ENCODE results near the gene SLC10A1. TPM values are rescaled to one million over a fixed set of nuclear protein-coding genes. Genes with fewer than 3 reads are reported as not detected.

SLC10A1 gene
- total RNA-seq, 1 donor from 2014 or later, result not detected

- peak; percentile 47 for DNase-seq (ENCODE audit: low read depth)
- TF ChIP-seq CTCF (IDR thresholded peaks at IDR 0.05; ENCODE audit: insufficient read depth, low read length, poor library complexity, severe bottlenecking), result no peak
- H3K4me3 ChIP-seq (ENCODE audit: low read depth, low read length), result peak overlapping the region; percentile 86
- peaks cover 5% of the 10 kb centered on the region for H3K36me3 ChIP-seq (ENCODE audit: control insufficient read depth, insufficient read depth, low read length)
- H3K27me3 ChIP-seq (ENCODE audit: control insufficient read depth, insufficient read depth, low read length), result no peaks in the 10 kb centered on the region
These were observed 29.6 kb downstream of the SLC10A1 start for GRCh38 chr14:69767369-69767999.

- H3K4me3 ChIP-seq (ENCODE audit: low read depth, low read length), result peak within 1 kb of the TSS; percentile 86
- TF ChIP-seq CTCF (IDR thresholded peaks at IDR 0.05; ENCODE audit: insufficient read depth, low read length, poor library complexity, severe bottlenecking), result no peak
- peak; percentile 79 for DNase-seq (ENCODE audit: low read depth)
- no peaks in the 10 kb centered on the region for H3K27me3 ChIP-seq (ENCODE audit: control insufficient read depth, insufficient read depth, low read length)
- peaks cover 5% of the 10 kb centered on the region for H3K36me3 ChIP-seq (ENCODE audit: control insufficient read depth, insufficient read depth, low read length)
These were observed 30.1 kb downstream of the SLC10A1 start, which contains the start of gene SRSF5 for GRCh38 chr14:69766984-69767368. Gene SRSF5 (plus strand): TSS chr14:69767142. CDS start chr14:69768157, 1,015 bp downstream.

GRCh38 chr14:69763761-69764510 lies 33.1 kb downstream of the SLC10A1 start:
- no peak for TF ChIP-seq CTCF (IDR thresholded peaks at IDR 0.05; ENCODE audit: insufficient read depth, low read length, poor library complexity, severe bottlenecking)
- Histone ChIP-seq H3K27me3 (ENCODE audit: control insufficient read depth, insufficient read depth, low read length) (no peaks in the 10 kb centered on the region), H3K4me3 (ENCODE audit: low read depth, low read length) (no peak overlapping the region), H3K36me3 (ENCODE audit: control insufficient read depth, insufficient read depth, low read length) (peaks cover 1% of the 10 kb centered on the region)
- no peak for DNase-seq (ENCODE audit: low read depth)

GRCh38 chr14:69760810-69761209 lies 36.2 kb downstream of the SLC10A1 start:
- no peaks in the 10 kb centered on the region for H3K27me3 ChIP-seq (ENCODE audit: control insufficient read depth, insufficient read depth, low read length)
- no peaks in the 10 kb centered on the region for H3K36me3 ChIP-seq (ENCODE audit: control insufficient read depth, insufficient read depth, low read length)
- no peak for TF ChIP-seq CTCF (IDR thresholded peaks at IDR 0.05; ENCODE audit: insufficient read depth, low read length, poor library complexity, severe bottlenecking)
- H3K4me3 ChIP-seq (ENCODE audit: low read depth, low read length), result no peak overlapping the region
- no peak for DNase-seq (ENCODE audit: low read depth)

GRCh38 chr14:69756298-69756697 lies 40.7 kb downstream of the SLC10A1 start:
- TF ChIP-seq CTCF (IDR thresholded peaks at IDR 0.05; ENCODE audit: insufficient read depth, low read length, poor library complexity, severe bottlenecking), result no peak
- Histone ChIP-seq H3K4me3 (ENCODE audit: low read depth, low read length) (no peak overlapping the region), H3K36me3 (ENCODE audit: control insufficient read depth, insufficient read depth, low read length) (no peaks in the 10 kb centered on the region), H3K27me3 (ENCODE audit: control insufficient read depth, insufficient read depth, low read length) (no peaks in the 10 kb centered on the region)
- no peak for DNase-seq (ENCODE audit: low read depth)

Data from kidney epithelial cell (primary cell).